Adrenal gland (tissue), 12 donors: ENCODE data around the gene DIP2A. TPM values are rescaled to one million over a fixed set of nuclear protein-coding genes. Genes with fewer than 3 reads are reported as not detected.
A peak's percentile ranks its signal among the peaks of the same experiment; 100 is the strongest.

ENCODE experiments used
- DNase-seq, 7 donors: peaks; one replicate each; pipeline ENCODE4 v3.0.0-alpha.2; 2019 to 2020
- H3K27ac ChIP-seq, 5 donors: fragments of 200-600 bp; sonication (generic) in 4 of 5; 1 replicate in 3 of 5; 2 replicates in 2 of 5; pipeline versions ENCODE4 v1.5.1 to v1.8.0; 2016 to 2020; ENCODE audit warnings: mild to moderate bottlenecking in 1 of 5
- H3K27me3 ChIP-seq: fragments of 200-600 bp; 2 replicates; pipeline ENCODE4 v1.8.0; 2021
- H3K36me3 ChIP-seq, 2 donors: fragments of 200-600 bp; replicated peaks in 1 of 2; 1 replicate in 1 of 2; 2 replicates in 1 of 2; pipeline versions ENCODE4 v1.5.1 to v1.8.0; 2018 to 2022
- H3K4me1 ChIP-seq, 2 donors: fragments of 200-600 bp; replicated peaks in 1 of 2; 1 replicate in 1 of 2; 2 replicates in 1 of 2; pipeline versions ENCODE4 v1.5.1 to v1.8.0; 2018 to 2021
- H3K4me3 ChIP-seq, 4 donors: fragments of 200-600 bp; sonication (generic) in 3 of 4; one replicate each; pipeline ENCODE4 v1.5.1; 2016 to 2018
- H3K9me3 ChIP-seq, 3 donors: fragments of 200-600 bp; sonication (generic) in 1 of 3; replicated peaks in 1 of 3; 1 replicate in 2 of 3; 2 replicates in 1 of 3; pipeline versions ENCODE4 v1.5.1 to v1.8.0; 2016 to 2021
- POLR2A ChIP-seq, 2 donors: fragments of 450-650 bp; IDR thresholded peaks; one replicate each; pipeline ENCODE4 v1.6.1; 2017; ENCODE audit warnings: antibody characterized with exemption in 2 of 2, mild to moderate bottlenecking in 2 of 2, moderate library complexity in 1 of 2
- WGBS, 4 donors: extraction: QIAGEN DNeasy Blood & Tissue Kit in 2 of 4; methylation state at CpG; one replicate each; pipeline versions ENCODE4 v1.1.5 to v1.1.7; 2013 to 2017; 5-methylcytosine and 5-hydroxymethylcytosine counted together
- intact Hi-C, 2 donors: fragments of 100-400 bp; cut with DNase I; formaldehyde crosslinking; loops; one replicate each; pipeline versions ENCODE4 v1.14.1 to v1.15.0; 2022 to 2023
- polyA plus RNA-seq, 3 donors: library from polyadenylated mRNA; stranded (reverse); fragments of 200-250 nt in 2 of 3; fragments of 350-450 nt in 1 of 3; fragmentation: Illumina TruSeq in 1 of 3; extraction: RNeasy Lipid Tissue Mini Kit (QIAGEN cat#74804) in 1 of 3; gene quantifications; one replicate each; pipeline ENCODE4 v1.2.3, GENCODE V29; 2013 to 2014
- total RNA-seq, 9 donors: library from RNA; depleted of rRNA in 4 of 9; stranded (reverse); fragments of >200 nt in 4 of 9; fragments of 120-200 nt in 1 of 9; fragmentation: NEBNext Ultra II Directional in 1 of 9; extraction: Animal tissue kit (Norgen Biotek cat#: 25700) in 1 of 9; gene quantifications; one replicate each; pipeline versions ENCODE4 v1.1.0 to v1.2.4, GENCODE V29; 2013 to 2023
- TF ChIP-seq, protein P1 (sequence below), 6 experiments: fragments of 450-650 bp in 4 of 6; fragments of 200-600 bp in 2 of 6; sonication (generic) in 1 of 6; IDR thresholded peaks; 1 replicate in 5 of 6; 2 replicates in 1 of 6; pipeline versions ENCODE4 v1.5.1 to v1.8.0; 2016 to 2021; ENCODE audit warnings: antibody characterized with exemption in 6 of 6, mild to moderate bottlenecking in 2 of 6, moderate library complexity in 1 of 6
- donor health status: healthy with polysubstance abuse.
- donor health status: Bipolar disorder and iron deficiency.
- donor health status: DM: yes; HTN: yes; CAD: no.
- donor health status: DM: no; HTN: no; CAD: no.
- donor health status: DM: no; HTN: no; CAD: no.
- donor health status: DM: yes; HTN: yes; CAD: no.

DIP2A gene
- total and polyA plus RNA-seq, 12 donors = 22.0 to 61.7 (median 35.4) TPM

DNA sequence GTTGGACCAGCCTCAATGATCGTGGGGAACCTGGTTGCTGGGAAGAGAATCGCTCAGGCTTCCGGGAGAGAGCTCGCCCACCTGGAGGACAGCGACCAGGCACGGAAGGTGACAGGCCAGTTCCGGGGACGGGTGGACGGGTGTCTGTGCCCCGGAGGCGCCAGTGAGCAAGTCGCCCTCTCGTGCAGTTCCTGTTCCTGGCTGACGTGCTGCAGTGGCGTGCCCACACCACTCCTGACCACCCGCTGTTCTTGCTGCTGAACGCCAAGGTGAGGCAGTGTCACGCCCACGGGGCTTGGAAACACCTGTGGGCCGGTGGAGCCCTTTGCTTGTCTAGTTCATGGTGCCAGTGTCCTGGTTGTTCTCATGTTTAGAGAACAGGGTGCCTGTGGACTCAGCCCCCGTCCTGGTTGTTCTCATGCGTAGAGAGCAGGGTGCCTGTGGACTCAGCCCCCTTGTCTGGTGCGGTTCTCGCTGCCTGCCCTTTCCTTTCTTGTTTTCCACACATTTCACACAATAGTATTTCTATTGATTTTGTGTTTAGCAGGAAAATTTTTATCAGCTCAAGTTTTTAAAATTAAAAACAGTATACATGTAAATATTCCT, 93.0 kb downstream of the DIP2A start:
- DNase-seq = peak in 3 of 7 donors; percentile 13 to 57 (median 25)
- H3K9me3 ChIP-seq = no peaks in the 10 kb centered on the region
- no peaks in the 10 kb centered on the region for H3K27me3 ChIP-seq
- no peak for TF ChIP-seq POLR2A (IDR thresholded peaks at IDR 0.05)
- TF ChIP-seq, protein P1, sequence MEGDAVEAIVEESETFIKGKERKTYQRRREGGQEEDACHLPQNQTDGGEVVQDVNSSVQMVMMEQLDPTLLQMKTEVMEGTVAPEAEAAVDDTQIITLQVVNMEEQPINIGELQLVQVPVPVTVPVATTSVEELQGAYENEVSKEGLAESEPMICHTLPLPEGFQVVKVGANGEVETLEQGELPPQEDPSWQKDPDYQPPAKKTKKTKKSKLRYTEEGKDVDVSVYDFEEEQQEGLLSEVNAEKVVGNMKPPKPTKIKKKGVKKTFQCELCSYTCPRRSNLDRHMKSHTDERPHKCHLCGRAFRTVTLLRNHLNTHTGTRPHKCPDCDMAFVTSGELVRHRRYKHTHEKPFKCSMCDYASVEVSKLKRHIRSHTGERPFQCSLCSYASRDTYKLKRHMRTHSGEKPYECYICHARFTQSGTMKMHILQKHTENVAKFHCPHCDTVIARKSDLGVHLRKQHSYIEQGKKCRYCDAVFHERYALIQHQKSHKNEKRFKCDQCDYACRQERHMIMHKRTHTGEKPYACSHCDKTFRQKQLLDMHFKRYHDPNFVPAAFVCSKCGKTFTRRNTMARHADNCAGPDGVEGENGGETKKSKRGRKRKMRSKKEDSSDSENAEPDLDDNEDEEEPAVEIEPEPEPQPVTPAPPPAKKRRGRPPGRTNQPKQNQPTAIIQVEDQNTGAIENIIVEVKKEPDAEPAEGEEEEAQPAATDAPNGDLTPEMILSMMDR (IDR thresholded peaks at IDR 0.05) = peak in 1 of 6 experiments; percentile 5
- H3K36me3 ChIP-seq = peaks cover 0 to 54% of the 10 kb centered on the region in 2 donors
- intact Hi-C loops = no loop called here
- no peaks in the 10 kb centered on the region for H3K4me1 ChIP-seq
- peak overlapping the region in 3 of 5 donors; percentile 15 to 75 (median 38) for H3K27ac ChIP-seq
- 75 to 83% (median 77%) methylated on average over 16 to 24 of the region's 24 CpGs for WGBS, 4 donors
- H3K4me3 ChIP-seq = no peak overlapping the region

DNA sequence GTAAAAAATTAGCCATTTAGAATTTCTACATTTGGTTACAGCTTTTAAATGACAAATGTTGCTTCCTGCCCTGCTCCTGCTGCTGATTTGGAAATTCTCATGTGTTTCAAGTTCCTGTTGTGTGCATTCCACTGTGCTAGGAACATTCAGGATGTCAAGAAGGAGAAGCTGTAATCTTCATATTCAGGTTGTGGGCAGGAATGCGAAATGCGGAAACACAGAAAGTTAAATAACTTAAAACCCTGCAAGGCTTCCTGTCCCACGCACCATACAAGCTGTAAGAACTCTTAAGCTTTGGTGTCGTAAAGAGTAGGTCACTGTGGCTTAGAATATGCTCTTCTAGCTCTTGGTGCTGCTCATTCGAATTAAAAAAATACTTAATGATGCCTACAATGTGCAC, 93.6 kb downstream of the DIP2A start:
- WGBS, 4 donors = 75 to 91% (median 82%) methylated on average over 5 of the region's 5 CpGs
- Histone ChIP-seq H3K27ac (no peak overlapping the region), H3K9me3 (no peaks in the 10 kb centered on the region), H3K4me1 (no peaks in the 10 kb centered on the region), H3K36me3 (peaks cover 0 to 53% of the 10 kb centered on the region in 2 donors), H3K27me3 (no peaks in the 10 kb centered on the region), H3K4me3 (no peak overlapping the region)
- TF ChIP-seq, protein P1 (IDR thresholded peaks at IDR 0.05) = no peak
- no peak for TF ChIP-seq POLR2A (IDR thresholded peaks at IDR 0.05)
- intact Hi-C loops = no loop called here
- peak in 1 of 7 donors; percentile 48 for DNase-seq

DNA sequence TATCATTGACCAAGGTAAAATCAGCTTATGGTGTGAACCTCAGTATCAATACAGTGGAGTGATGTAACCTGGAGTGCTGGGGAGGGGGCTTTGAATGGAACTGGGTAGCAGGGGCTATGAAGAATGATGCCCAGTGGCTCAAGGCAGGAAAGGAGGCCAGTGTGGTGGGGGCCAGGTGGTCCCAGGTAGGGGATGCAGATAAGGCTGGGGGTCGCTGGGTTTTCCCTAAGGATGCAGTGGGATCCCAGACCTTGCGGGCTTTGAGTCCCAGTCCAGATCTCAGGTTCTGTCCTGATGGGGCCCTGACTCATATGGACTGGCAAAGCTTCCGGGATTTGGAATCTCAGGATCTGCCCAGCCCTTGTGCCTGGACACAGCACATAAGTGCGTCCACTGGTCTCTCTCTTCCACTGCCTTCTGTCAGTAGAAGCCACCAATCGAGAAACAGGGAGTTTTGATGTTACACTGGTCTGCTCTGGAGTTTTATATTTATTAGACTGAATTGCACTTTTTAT, 94.2 kb downstream of the DIP2A start:
- Histone ChIP-seq H3K27me3 (no peaks in the 10 kb centered on the region), H3K4me3 (no peak overlapping the region), H3K9me3 (no peaks in the 10 kb centered on the region), H3K36me3 (peaks cover 0 to 55% of the 10 kb centered on the region in 2 donors), H3K27ac (no peak overlapping the region), H3K4me1 (no peaks in the 10 kb centered on the region)
- DNase-seq = peak in 1 of 7 donors; percentile 34
- intact Hi-C loops = no loop called here
- 88 to 97% (median 92%) methylated on average over 3 to 5 of the region's 5 CpGs for WGBS, 4 donors
- TF ChIP-seq, protein P1 (IDR thresholded peaks at IDR 0.05) = no peak
- TF ChIP-seq POLR2A (IDR thresholded peaks at IDR 0.05) = no peak

DNA sequence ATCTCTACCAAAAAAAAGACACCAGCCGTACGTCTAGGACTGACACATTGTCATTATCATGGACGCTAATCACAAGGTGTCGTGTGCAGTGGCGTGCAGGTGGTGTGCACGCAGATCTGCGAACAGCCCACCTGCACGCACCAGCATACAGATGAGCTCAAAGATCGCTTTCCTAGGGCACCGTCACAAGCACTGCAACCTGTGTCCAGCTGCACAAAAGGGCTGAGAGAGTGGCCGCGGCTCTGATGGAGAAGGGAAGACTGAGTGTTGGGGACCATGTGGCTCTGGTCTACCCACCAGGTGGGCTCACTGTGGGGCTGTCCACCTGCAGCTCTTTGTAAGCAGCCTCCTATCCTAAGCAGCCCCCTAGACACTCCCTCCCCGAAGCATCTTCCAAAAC, 95.3 kb downstream of the DIP2A start:
- no peak overlapping the region for H3K4me3 ChIP-seq
- TF ChIP-seq, protein P1 (IDR thresholded peaks at IDR 0.05) = no peak
- TF ChIP-seq POLR2A (IDR thresholded peaks at IDR 0.05) = no peak
- H3K4me1 ChIP-seq = no peaks in the 10 kb centered on the region
- no peak overlapping the region for H3K27ac ChIP-seq
- H3K27me3 ChIP-seq = no peaks in the 10 kb centered on the region
- intact Hi-C loops = no loop called here
- peaks cover 0 to 60% of the 10 kb centered on the region in 2 donors for H3K36me3 ChIP-seq
- peak in 1 of 7 donors; percentile 30 for DNase-seq
- WGBS, 4 donors = 94 to 98% (median 95%) methylated on average over 13 of the region's 13 CpGs
- H3K9me3 ChIP-seq = no peaks in the 10 kb centered on the region
